Ishikawa (cell line): ENCODE measurements around the gene SMIM29.
A peak's percentile ranks its signal among the peaks of the same experiment; 100 is the strongest.

Experiments used
- CEBPB ChIP-seq: IDR thresholded peaks from 2 replicates; pipeline ENCODE4 v1.6.1; 2012
- CREB1 ChIP-seq: IDR thresholded peaks from 2 replicates; pipeline ENCODE4 v1.6.1; 2012; ENCODE audit warnings: low read depth
- EGR1 ChIP-seq: IDR thresholded peaks from 2 replicates; pipeline ENCODE4 v1.6.1; 2012
- EP300 ChIP-seq: IDR thresholded peaks from 2 replicates; pipeline ENCODE4 v1.6.1; 2012; ENCODE audit warnings: borderline replicate concordance
- FOXM1 ChIP-seq: IDR thresholded peaks from 2 replicates; pipeline ENCODE4 v1.6.1; 2012; ENCODE audit warnings: low read depth, borderline replicate concordance
- NFIC ChIP-seq: IDR thresholded peaks from 2 replicates; pipeline ENCODE4 v1.6.1; 2012
- RAD21 ChIP-seq: IDR thresholded peaks from 2 replicates; pipeline ENCODE4 v1.6.1; 2012; ENCODE audit warnings: low read depth
- REST ChIP-seq: IDR thresholded peaks from 2 replicates; pipeline ENCODE4 v1.6.1; 2012; ENCODE audit warnings: low read depth, mild to moderate bottlenecking
- TAF1 ChIP-seq: IDR thresholded peaks from 2 replicates; pipeline ENCODE4 v1.6.1; 2012; ENCODE audit warnings: low read depth, mild to moderate bottlenecking
- TCF12 ChIP-seq: IDR thresholded peaks from 2 replicates; pipeline ENCODE4 v1.6.1; 2012; ENCODE audit warnings: low read depth
- TEAD4 ChIP-seq: IDR thresholded peaks from 2 replicates; pipeline ENCODE4 v1.6.1; 2012
- YY1 ChIP-seq: IDR thresholded peaks from 2 replicates; pipeline ENCODE4 v1.6.1; 2012; ENCODE audit warnings: low read depth
- ZBTB7A ChIP-seq: IDR thresholded peaks from 2 replicates; pipeline ENCODE4 v1.6.1; 2012; ENCODE audit warnings: low read depth
- TF ChIP-seq, protein P1 (sequence below): IDR thresholded peaks from 2 replicates; pipeline ENCODE4 v1.6.1; 2012
- TF ChIP-seq, protein P2 (sequence below): IDR thresholded peaks from 2 replicates; pipeline ENCODE4 v1.6.1; 2012

The SMIM29 gene

DNA sequence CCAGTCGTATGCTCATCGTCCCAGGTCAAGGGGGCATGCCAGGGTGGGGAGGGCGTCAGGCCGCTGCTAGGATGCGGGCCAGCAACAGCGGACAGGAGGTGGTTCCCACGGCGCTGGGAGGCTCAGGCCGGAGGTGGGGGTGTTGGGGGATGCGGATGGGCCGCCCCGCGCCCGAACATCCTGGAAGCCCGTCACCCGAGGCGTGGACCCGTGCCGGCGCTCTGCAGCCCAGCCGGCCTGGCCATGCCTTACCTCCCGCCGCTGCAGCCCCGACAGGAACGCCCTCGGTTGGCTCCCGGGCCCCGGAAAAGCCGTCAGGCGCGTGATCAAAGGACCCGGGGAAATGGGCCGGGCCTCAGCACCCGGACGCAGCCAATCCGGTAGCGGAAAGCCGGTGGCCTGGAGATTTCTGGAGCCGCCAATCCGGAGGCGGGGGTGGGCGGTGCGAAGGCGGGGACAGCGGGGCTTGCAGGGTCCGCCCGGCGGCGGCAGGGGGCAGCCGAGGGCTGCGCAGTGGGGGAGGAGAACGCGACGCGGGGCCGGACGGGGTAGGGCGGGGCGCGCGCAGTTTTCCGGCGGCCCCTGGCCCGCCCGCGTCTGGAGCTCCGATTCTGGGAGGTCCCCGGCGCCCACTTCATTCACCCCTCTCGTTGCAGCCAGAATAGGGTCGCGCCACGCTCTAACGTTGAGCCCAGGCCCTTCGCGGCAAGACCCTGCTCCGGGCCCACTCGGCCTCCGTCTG is at the start of gene SMIM29:
TSS of gene SMIM29 (minus strand) at position 280 of the 742 bp plus-strand sequence. CDS start 1,215 bp downstream, outside the sequence.
- TF ChIP-seq TAF1: peak; percentile 66
- TF ChIP-seq YY1: no peak
- no peak; the same call in 1 of the 2 replicates for TF ChIP-seq TCF12
- no peak for TF ChIP-seq CREB1
- TF ChIP-seq REST: no peak
- TF ChIP-seq ZBTB7A: peak; percentile 52; the same call in 1 of the 2 replicates
- TF ChIP-seq NFIC: 0 out of 2 replicates have a peak, but pooled peaks have one; percentile 40
- peak; percentile 80 for TF ChIP-seq RAD21
- TF ChIP-seq, protein P1, sequence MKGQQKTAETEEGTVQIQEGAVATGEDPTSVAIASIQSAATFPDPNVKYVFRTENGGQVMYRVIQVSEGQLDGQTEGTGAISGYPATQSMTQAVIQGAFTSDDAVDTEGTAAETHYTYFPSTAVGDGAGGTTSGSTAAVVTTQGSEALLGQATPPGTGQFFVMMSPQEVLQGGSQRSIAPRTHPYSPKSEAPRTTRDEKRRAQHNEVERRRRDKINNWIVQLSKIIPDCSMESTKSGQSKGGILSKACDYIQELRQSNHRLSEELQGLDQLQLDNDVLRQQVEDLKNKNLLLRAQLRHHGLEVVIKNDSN: peak; percentile 67
- TF ChIP-seq EP300: 0 out of 2 replicates have a peak, but pooled peaks have one; percentile 22
- TF ChIP-seq, protein P2, sequence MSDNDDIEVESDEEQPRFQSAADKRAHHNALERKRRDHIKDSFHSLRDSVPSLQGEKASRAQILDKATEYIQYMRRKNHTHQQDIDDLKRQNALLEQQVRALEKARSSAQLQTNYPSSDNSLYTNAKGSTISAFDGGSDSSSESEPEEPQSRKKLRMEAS: peak; percentile 76
- TF ChIP-seq EGR1: peak; percentile 20; the same call in 1 of the 2 replicates
- TF ChIP-seq TEAD4: peak; percentile 16; the same call in 1 of the 2 replicates
- no peak for TF ChIP-seq FOXM1
- TF ChIP-seq CEBPB: no peak

DNA sequence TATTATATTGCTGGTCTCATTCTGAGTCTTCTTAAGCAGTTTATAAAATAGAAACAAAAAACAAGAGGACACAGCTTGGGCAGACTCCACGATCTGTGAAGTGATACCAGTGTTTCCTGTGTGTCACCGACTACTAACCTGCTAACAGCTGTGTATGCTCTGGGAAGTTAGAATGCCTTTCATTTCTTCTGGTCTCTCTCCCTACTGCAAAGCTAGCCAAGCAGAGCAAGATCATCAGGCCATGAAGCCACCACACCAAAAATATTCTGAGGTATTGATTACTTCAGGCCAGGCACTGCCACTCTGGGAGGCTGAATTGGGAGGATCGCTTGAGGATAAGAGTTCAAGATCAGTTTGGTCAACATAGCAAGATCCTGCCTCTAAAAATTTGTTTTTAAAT is 46.9 kb upstream of the SMIM29 start:
- TF ChIP-seq REST (no peak), EP300 (no peak), NFIC (no peak), YY1 (no peak)
- TF ChIP-seq, protein P2: no peak
- TF ChIP-seq, protein P1: no peak

- no peak for TF ChIP-seq RAD21
- TF ChIP-seq REST: no peak
- TF ChIP-seq, protein P1: no peak
- no peak for TF ChIP-seq YY1
- TF ChIP-seq, protein P2: no peak
- no peak for TF ChIP-seq EGR1
- TF ChIP-seq NFIC: no peak
- TF ChIP-seq TEAD4: no peak
- no peak for TF ChIP-seq CEBPB
Observed at GRCh38 chr6:34292954-34293353, 44.1 kb upstream of the SMIM29 start.

GRCh38 chr6:34289137-34289536 is 40.3 kb upstream of the SMIM29 start:
- TF ChIP-seq REST (no peak), TCF12 (no peak), YY1 (no peak), TEAD4 (no peak), EP300 (no peak), TAF1 (no peak), CEBPB (no peak), CREB1 (no peak), EGR1 (no peak), ZBTB7A (no peak), FOXM1 (no peak), RAD21 (no peak), NFIC (no peak)
- TF ChIP-seq, protein P2: no peak
- TF ChIP-seq, protein P1: no peak
